ENCODE data around the gene TPP1.

GRCh38 chr11:6646071-6646470, 26.8 kb upstream of the TPP1 start:
- no peak for TF ChIP-seq CTCF (optimal IDR thresholded peaks at IDR 0.05 in 1 of 3, IDR thresholded peaks at IDR 0.05 in 1 of 3, conservative IDR thresholded peaks at IDR 0.05 in 1 of 3; ENCODE audit: extremely low read depth in 1 of 3, insufficient read depth in 2 of 3, low read length in 3 of 3)
- TF ChIP-seq EZH2 (IDR thresholded peaks at IDR 0.05; ENCODE audit: low read length): no peak

Data from keratinocyte (primary cell).